ENCODE data around the gene MINDY3. TPM values are rescaled to one million over a fixed set of nuclear protein-coding genes. Genes with fewer than 3 reads are reported as not detected.
A peak's percentile ranks its signal among the peaks of the same experiment; 100 is the strongest.

The MINDY3 gene
- total RNA-seq, 2 experiments from 2014 or later = 11.5 to 12.8 TPM

GRCh38 chr10:15829495-15829894 lies 30.8 kb downstream of the MINDY3 start:
- H3K4me1 Mint-ChIP-seq = peaks cover 18% of the 10 kb centered on the region
- POLR2A ChIA-PET = no interaction called here
- H3K27ac Mint-ChIP-seq = no peak overlapping the region
- ATAC-seq = no peak
- no peak overlapping the region for H3K4me3 Mint-ChIP-seq
- CTCF ChIA-PET = no interaction called here
- intact Hi-C loops (cut with DNase I, micrococcal nuclease) = loop anchor here (5.0 to 10.0 kb wide), 2 partner anchors 245 to 397 kb away; no protein-coding TSS in a partner anchor
- H3K27me3 Mint-ChIP-seq = no peaks in the 10 kb centered on the region
- DNase-seq = no peak
- H3K36me3 Mint-ChIP-seq (ENCODE audit: low read depth) = peaks cover 41% of the 10 kb centered on the region
- H3K9me3 Mint-ChIP-seq (ENCODE audit: low read depth) = no peaks in the 10 kb centered on the region

- Mint-ChIP-seq H3K4me3 (no peak overlapping the region), H3K36me3 (ENCODE audit: low read depth) (peaks cover 31% of the 10 kb centered on the region), H3K27me3 (no peaks in the 10 kb centered on the region), H3K4me1 (no peaks in the 10 kb centered on the region), H3K9me3 (ENCODE audit: low read depth) (no peaks in the 10 kb centered on the region), H3K27ac (no peak overlapping the region)
- ATAC-seq (no peak), DNase-seq (no peak)
- CTCF ChIA-PET = no interaction called here
- intact Hi-C loops (cut with DNase I, micrococcal nuclease) = loop anchor here in 1 of 2 experiments (5.0 to 10.0 kb wide), 2 partner anchors 240 to 392 kb away; no protein-coding TSS in a partner anchor
- POLR2A ChIA-PET = no interaction called here
These were observed 35.8 kb downstream of the MINDY3 start for GRCh38 chr10:15824498-15824897.

- intact Hi-C loops (cut with DNase I, micrococcal nuclease) = loop anchor here in 1 of 2 experiments (5.0 to 10.0 kb wide), 2 partner anchors 237 to 390 kb away; no protein-coding TSS in a partner anchor
- Mint-ChIP-seq H3K27ac (no peak overlapping the region), H3K4me1 (no peaks in the 10 kb centered on the region), H3K36me3 (ENCODE audit: low read depth) (peaks cover 28% of the 10 kb centered on the region), H3K27me3 (no peaks in the 10 kb centered on the region), H3K9me3 (ENCODE audit: low read depth) (no peaks in the 10 kb centered on the region), H3K4me3 (no peak overlapping the region)
- ChIA-PET CTCF (no interaction called here), POLR2A (no interaction called here)
- no peak for DNase-seq
- no peak for ATAC-seq
These were observed 38.2 kb downstream of the MINDY3 start for GRCh38 chr10:15822131-15822530.

GRCh38 chr10:15821046-15821683 lies 39.1 kb downstream of the MINDY3 start:
- Mint-ChIP-seq H3K36me3 (ENCODE audit: low read depth) (peaks cover 31% of the 10 kb centered on the region), H3K27ac (no peak overlapping the region), H3K9me3 (ENCODE audit: low read depth) (no peaks in the 10 kb centered on the region), H3K4me3 (no peak overlapping the region), H3K27me3 (no peaks in the 10 kb centered on the region), H3K4me1 (no peaks in the 10 kb centered on the region)
- intact Hi-C loops (cut with DNase I, micrococcal nuclease) = loop anchor here in 1 of 2 experiments (5.0 to 10.0 kb wide), 2 partner anchors 236 to 389 kb away; no protein-coding TSS in a partner anchor
- DNase-seq (no peak), ATAC-seq (no peak)
- ChIA-PET POLR2A (no interaction called here), CTCF (no interaction called here)

GRCh38 chr10:15817409-15818046 lies 42.8 kb downstream of the MINDY3 start:
- no peaks in the 10 kb centered on the region for H3K27me3 Mint-ChIP-seq
- H3K4me1 Mint-ChIP-seq = peaks cover 5% of the 10 kb centered on the region
- peaks cover 33% of the 10 kb centered on the region for H3K36me3 Mint-ChIP-seq (ENCODE audit: low read depth)
- no peak for ATAC-seq
- H3K27ac Mint-ChIP-seq = peak overlapping the region; percentile 7
- ChIA-PET POLR2A (no interaction called here), CTCF (interaction anchor here (1.6 kb wide), 1 partner anchor 14 kb away, joined by 3 read pairs; no protein-coding TSS in a partner anchor)
- no peaks in the 10 kb centered on the region for H3K9me3 Mint-ChIP-seq (ENCODE audit: low read depth)
- no peak for DNase-seq
- no peak overlapping the region for H3K4me3 Mint-ChIP-seq
- intact Hi-C loops (cut with DNase I, micrococcal nuclease) = no loop called here

GRCh38 chr10:15815242-15815885 lies 44.9 kb downstream of the MINDY3 start:
- no peak for DNase-seq
- H3K36me3 Mint-ChIP-seq (ENCODE audit: low read depth) = peaks cover 27% of the 10 kb centered on the region
- ChIA-PET CTCF (interaction anchor here (0.9 to 1.4 kb wide), 3 partner anchors 9 to 28 kb away, joined by 3 to 5 read pairs (median 3); no protein-coding TSS in a partner anchor), POLR2A (no interaction called here)
- H3K4me3 Mint-ChIP-seq = no peak overlapping the region
- H3K27me3 Mint-ChIP-seq = no peaks in the 10 kb centered on the region
- no peaks in the 10 kb centered on the region for H3K9me3 Mint-ChIP-seq (ENCODE audit: low read depth)
- no peak overlapping the region for H3K27ac Mint-ChIP-seq
- H3K4me1 Mint-ChIP-seq = peaks cover 5% of the 10 kb centered on the region
- intact Hi-C loops (cut with DNase I, micrococcal nuclease) = no loop called here
- ATAC-seq = no peak

- Mint-ChIP-seq H3K9me3 (ENCODE audit: low read depth) (no peaks in the 10 kb centered on the region), H3K27me3 (no peaks in the 10 kb centered on the region), H3K4me1 (peaks cover 5% of the 10 kb centered on the region), H3K36me3 (ENCODE audit: low read depth) (peaks cover 27% of the 10 kb centered on the region), H3K27ac (no peak overlapping the region), H3K4me3 (no peak overlapping the region)
- DNase-seq (no peak), ATAC-seq (peak; percentile 39)
- ChIA-PET CTCF (no interaction called here), POLR2A (no interaction called here)
- intact Hi-C loops (cut with DNase I, micrococcal nuclease) = no loop called here
These were observed 45.7 kb downstream of the MINDY3 start for GRCh38 chr10:15814565-15814964.

GRCh38 chr10:15813415-15813814 lies 46.9 kb downstream of the MINDY3 start:
- no peak overlapping the region for H3K4me3 Mint-ChIP-seq
- no peaks in the 10 kb centered on the region for H3K9me3 Mint-ChIP-seq (ENCODE audit: low read depth)
- ATAC-seq (no peak), DNase-seq (no peak)
- CTCF ChIA-PET = no interaction called here
- intact Hi-C loops (cut with DNase I, micrococcal nuclease) = no loop called here
- POLR2A ChIA-PET = no interaction called here
- H3K4me1 Mint-ChIP-seq = peaks cover 5% of the 10 kb centered on the region
- no peak overlapping the region for H3K27ac Mint-ChIP-seq
- peaks cover 28% of the 10 kb centered on the region for H3K36me3 Mint-ChIP-seq (ENCODE audit: low read depth)
- no peaks in the 10 kb centered on the region for H3K27me3 Mint-ChIP-seq

GRCh38 chr10:15809450-15809849 lies 50.9 kb downstream of the MINDY3 start:
- intact Hi-C loops (cut with DNase I, micrococcal nuclease) = no loop called here
- peaks cover 2% of the 10 kb centered on the region for H3K4me1 Mint-ChIP-seq
- no peak for ATAC-seq
- H3K36me3 Mint-ChIP-seq (ENCODE audit: low read depth) = peaks cover 33% of the 10 kb centered on the region
- POLR2A ChIA-PET = no interaction called here
- CTCF ChIA-PET = no interaction called here
- H3K9me3 Mint-ChIP-seq (ENCODE audit: low read depth) = no peaks in the 10 kb centered on the region
- no peak for DNase-seq
- no peak overlapping the region for H3K4me3 Mint-ChIP-seq
- no peak overlapping the region for H3K27ac Mint-ChIP-seq
- H3K27me3 Mint-ChIP-seq = no peaks in the 10 kb centered on the region

- H3K36me3 Mint-ChIP-seq (ENCODE audit: low read depth) = peaks cover 35% of the 10 kb centered on the region
- no peak for ATAC-seq
- no peak overlapping the region for H3K27ac Mint-ChIP-seq
- H3K4me1 Mint-ChIP-seq = no peaks in the 10 kb centered on the region
- no peaks in the 10 kb centered on the region for H3K27me3 Mint-ChIP-seq
- CTCF ChIA-PET = no interaction called here
- POLR2A ChIA-PET = no interaction called here
- H3K4me3 Mint-ChIP-seq = no peak overlapping the region
- no peak for DNase-seq
- intact Hi-C loops (cut with DNase I, micrococcal nuclease) = no loop called here
- H3K9me3 Mint-ChIP-seq (ENCODE audit: low read depth) = no peaks in the 10 kb centered on the region
These were observed 52.0 kb downstream of the MINDY3 start for GRCh38 chr10:15808204-15808797.

- CTCF ChIA-PET = no interaction called here
- peaks cover 46% of the 10 kb centered on the region for H3K36me3 Mint-ChIP-seq (ENCODE audit: low read depth)
- DNase-seq = no peak
These were observed 54.8 kb downstream of the MINDY3 start for GRCh38 chr10:15805395-15806058.

More at GRCh38 chr10:15805395-15806058, 54.8 kb downstream of the MINDY3 start:
- POLR2A ChIA-PET = no interaction called here
- ATAC-seq = no peak
- Mint-ChIP-seq H3K27me3 (no peaks in the 10 kb centered on the region), H3K4me1 (peaks cover 7% of the 10 kb centered on the region), H3K27ac (no peak overlapping the region), H3K4me3 (no peak overlapping the region), H3K9me3 (ENCODE audit: low read depth) (peaks cover 2% of the 10 kb centered on the region)
- intact Hi-C loops (cut with DNase I, micrococcal nuclease) = no loop called here
